GM12891 (cell line): ENCODE results near the gene CSF1R.

ENCODE experiments used
- PAX5 ChIP-seq: IDR thresholded peaks from 2 replicates; pipeline ENCODE4 v1.6.1; 2011; ENCODE audit warnings: low read length, moderate library complexity, mild to moderate bottlenecking; ENCODE audit not compliant: insufficient read depth, severe bottlenecking
- POLR2A ChIP-seq: IDR thresholded peaks from 2 replicates; pipeline ENCODE4 v1.6.1; 2011; ENCODE audit warnings: low read depth, low read length, control low read depth
- POLR2AphosphoS5 ChIP-seq: IDR thresholded peaks from 2 replicates; pipeline ENCODE4 v1.6.1; 2011; ENCODE audit warnings: low read depth, low read length, control low read depth
- POU2F2 ChIP-seq: IDR thresholded peaks from 2 replicates; pipeline ENCODE4 v1.6.1; 2011; ENCODE audit warnings: low read depth, mild to moderate bottlenecking, control low read depth, low read length, moderate library complexity
- SPI1 ChIP-seq: IDR thresholded peaks from 2 replicates; pipeline ENCODE4 v1.6.1; 2011; ENCODE audit warnings: low read depth, low read length, control low read depth
- TAF1 ChIP-seq: IDR thresholded peaks from 2 replicates; pipeline ENCODE4 v1.6.1; 2011; ENCODE audit warnings: low read depth, low read length, control low read depth

DNA sequence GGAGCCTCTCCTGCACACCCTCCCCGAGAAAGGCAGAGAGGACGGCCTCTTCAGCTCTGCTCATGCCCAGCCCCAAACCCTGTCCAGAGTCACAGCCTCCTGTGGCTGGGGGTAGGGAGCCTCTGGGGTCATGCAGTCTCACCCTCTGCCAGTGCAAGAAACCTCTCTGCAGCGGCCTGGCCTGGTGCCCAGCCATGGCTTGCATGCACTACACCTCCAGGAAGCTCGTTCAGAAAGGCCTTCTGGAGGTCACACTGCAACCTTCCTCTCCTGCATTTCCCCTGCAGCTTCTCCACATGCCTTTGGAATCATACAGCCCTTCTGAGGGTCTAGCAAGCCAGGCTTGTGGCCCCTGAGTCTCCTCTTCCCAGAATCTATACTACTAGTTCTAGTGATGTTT lies 17.9 kb downstream of the CSF1R start:
- TF ChIP-seq SPI1 (no peak), POLR2A (no peak), TAF1 (no peak), POLR2AphosphoS5 (no peak), PAX5 (no peak), POU2F2 (no peak)
